Stimulated activated CD4-positive, alpha-beta T cell treated with anti-CD3 and anti-CD28 coated beads, Interleukin-1b, Interleukin-23, amount 100 ng/mL, for 4 hours (primary cell): Measurements from ENCODE around the gene SHPK.

Experiments used
- DNase-seq, 2 donors: peaks; one replicate each; pipeline ENCODE4 v3.0.0-alpha.2; 2020; ENCODE audit warnings: low read depth in 2 of 2

SHPK gene

DNA sequence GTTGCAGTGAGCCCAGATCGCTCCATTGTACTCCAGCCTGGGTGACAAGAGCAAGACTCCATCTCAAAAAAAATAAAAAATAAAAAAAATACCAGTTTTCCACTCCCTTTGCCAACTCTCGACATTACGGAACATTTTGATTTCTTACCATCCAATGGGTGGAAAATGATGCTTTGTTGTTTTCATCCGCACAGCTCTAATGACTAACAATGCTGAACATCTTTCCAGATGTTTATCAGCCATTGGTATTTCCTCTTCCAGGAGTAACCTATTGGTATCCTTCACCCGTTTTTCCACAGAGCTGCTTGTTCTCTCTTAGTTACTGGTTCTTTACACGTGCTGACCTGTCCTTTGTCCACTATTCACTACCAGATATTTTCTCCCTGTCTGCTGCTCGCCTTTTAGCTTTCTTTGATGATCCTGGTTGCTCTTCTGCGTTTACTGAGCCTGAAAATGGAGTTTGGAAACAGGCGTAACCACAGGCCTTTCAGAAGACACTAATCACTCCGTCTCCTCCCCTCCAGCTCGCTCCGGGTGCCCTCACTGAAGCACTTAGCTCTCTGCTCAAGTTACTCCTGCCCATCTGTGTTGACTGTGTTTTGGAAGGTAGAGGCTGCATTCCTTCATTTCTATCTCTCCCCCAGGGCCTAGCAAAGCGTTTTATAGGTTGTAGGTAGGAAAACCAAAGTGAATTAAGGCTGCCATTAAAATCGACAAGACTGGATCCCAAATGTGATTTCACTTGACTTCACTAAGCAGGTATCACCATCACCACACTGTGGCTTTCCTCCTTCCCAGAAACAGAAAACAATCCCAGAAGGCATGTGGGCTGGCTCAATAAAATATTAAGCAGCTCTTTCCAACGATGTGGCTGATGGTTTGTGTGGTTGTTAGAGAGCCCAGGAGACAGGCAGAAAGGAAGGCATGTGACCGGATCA lies 8.9 kb downstream of the SHPK start:
- DNase-seq: no peak

DNA sequence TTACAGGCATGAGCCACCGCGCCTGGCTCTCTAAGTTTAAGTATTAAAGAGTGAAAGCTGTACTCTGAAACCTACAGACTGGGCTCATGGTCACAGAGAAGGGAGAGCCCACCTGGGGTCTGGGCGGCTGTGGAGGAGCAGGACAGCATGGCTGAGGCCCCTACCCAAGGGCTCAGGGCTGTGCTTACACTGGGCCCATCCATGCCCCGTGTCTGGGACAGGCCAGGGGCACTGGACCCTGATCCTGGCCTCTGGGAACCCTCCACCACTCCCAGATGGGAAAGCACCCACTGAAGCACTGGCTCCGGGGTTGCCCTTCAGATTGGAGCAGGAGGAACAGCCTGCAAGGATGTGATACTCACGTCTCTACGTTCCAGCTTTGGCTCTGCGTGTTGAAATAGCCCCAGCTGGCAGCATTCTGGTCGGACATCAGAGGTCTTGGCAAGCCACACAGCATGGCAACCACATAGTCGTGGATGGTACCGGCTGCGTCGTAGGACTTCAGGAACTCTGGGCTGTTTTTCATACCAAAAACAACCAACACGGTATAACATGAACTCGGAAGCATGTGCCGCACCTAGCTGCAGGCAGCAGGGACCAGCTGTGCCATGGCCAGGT lies 13.0 kb downstream of the SHPK start:
- no peak for DNase-seq

DNA sequence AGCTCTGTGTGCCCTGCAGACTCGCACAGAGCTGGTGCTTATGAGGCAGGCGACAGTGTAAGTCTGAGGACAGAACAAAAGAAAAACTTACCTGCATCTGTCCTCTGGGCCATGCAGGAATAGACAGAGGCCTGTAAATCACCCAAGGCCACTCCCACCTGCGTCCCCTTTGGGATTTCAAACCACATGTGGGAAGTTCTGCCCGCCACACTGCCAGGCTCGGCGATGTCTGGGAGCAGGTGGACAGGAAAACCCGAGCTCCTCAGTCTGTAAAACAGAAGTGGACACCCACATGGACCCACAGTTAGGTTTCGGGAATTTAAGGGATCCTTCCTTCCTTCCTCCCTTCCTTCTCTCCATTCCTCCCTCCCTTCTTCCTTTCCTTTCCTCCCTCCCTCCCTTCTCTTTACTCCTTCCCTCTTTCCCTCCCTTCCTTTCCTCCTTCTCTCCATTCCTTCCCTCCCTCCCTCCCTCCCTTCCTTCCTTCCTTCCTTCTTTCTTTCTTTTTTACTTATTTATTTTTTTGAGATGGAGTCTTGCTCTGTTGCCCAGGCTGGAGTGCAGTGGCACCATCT lies 14.8 kb downstream of the SHPK start:
- no peak for DNase-seq

DNA sequence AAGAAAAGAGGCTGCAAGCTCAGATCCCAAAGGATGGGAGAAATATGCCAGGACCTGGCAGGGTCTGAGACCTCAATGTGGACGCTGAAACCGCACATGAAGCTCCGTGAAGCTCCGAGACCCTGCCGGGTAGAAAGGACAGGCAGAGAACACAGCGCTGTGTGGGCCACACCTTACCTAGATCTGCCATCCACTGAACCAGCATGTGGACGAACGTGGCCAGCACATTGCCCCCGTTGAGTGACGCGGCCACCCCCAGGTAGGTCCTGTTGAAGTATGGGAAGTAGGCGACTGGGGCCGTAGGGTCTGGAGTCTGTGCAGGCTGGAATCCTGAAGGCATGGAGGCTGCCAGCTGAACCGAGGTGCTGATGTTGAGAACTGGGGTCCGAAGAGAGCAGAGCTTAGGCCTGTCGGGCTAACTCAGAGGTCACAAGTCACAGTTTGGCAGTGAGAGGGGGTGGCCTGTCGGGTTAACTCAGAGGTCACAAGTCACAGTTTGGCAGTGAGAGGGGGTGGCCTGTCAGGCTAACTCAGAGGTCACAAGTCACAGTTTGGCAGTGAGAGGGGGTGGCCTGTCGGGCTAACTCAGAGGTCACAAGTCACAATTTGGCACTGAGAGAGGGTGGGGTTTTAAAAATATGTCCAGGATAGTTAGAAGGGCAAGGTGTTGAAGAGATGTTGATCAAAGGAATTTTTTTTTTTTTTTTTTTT lies 20.7 kb downstream of the SHPK start:
- DNase-seq: no peak

DNA sequence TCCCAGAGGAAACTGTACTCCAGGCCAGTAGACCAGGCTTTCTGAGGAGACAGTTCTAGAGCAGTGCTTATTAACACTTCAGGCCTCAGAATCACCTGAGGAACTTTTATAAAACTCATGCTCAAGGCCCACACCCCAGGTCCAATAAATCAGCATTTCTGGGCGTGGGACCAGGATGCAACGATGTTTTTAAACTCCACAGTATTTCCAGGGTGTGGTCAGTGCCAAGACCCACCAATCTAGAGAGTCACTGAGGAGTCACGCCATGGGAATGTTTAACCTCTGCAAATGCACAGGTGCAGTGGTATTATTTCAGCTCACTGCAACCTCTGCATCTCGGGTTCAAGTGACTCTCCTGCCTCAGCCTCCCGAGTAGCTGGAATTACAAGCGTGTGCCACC lies 22.9 kb downstream of the SHPK start:
- no peak for DNase-seq

DNA sequence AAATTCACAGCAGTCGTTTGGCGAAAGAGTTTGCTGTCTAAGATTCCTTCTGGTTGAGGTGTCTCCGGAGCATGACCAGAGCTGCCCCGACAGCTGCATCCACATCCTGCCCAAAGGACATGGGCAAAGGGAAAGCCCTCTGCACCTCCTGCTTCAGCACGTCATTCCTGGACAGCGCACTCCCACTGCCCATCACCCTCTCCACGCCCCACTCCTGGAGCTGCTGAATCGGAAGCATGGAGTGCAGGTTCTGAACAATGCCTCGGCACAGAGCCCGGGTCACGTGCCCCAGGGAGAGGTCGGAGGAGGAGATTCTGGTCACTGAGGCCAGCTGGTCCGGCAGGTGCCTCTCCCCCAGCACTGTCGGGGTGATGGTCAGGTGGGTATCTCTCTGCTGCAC lies 25.5 kb downstream of the SHPK start:
- no peak for DNase-seq

DNA sequence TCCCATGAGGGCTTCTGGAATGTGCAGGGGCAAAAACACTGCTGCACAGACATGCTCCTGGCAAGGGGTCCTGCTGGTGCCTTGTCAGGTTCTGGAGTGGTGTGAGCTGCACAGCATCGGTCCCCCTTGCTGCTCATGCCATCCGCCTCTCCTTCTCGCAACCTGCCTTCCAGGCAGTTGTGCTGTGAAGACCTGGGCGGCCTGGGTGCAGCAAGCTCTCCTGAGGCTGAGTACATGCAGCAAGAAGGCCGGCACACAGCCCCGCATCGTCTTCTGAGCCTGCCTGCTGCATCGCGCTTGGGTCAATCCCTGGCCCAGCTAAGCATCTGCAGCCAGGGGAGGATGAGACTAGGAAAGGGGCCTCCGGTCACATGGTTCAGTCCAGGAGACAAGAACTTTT lies 26.4 kb downstream of the SHPK start:
- no peak for DNase-seq

DNA sequence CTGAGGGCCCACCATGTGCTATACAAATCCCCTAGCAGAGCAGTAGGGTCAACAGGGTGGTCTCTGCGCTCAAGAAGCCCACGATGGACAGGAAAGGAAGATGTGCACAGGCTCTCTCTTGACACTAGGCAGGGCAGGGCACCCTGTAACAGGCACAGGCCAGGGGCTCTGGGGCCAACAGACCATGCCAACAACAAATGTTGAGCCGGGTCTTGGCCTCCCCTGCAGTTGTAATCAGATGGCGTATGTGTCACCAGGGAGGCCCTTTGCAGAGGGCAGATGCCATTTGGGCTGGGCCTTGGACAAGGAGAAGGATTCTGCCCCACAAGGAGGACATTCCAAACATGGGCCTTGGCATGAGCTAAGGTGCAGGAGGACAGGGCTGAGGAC lies 32.2 kb downstream of the SHPK start:
- DNase-seq: no peak

DNA sequence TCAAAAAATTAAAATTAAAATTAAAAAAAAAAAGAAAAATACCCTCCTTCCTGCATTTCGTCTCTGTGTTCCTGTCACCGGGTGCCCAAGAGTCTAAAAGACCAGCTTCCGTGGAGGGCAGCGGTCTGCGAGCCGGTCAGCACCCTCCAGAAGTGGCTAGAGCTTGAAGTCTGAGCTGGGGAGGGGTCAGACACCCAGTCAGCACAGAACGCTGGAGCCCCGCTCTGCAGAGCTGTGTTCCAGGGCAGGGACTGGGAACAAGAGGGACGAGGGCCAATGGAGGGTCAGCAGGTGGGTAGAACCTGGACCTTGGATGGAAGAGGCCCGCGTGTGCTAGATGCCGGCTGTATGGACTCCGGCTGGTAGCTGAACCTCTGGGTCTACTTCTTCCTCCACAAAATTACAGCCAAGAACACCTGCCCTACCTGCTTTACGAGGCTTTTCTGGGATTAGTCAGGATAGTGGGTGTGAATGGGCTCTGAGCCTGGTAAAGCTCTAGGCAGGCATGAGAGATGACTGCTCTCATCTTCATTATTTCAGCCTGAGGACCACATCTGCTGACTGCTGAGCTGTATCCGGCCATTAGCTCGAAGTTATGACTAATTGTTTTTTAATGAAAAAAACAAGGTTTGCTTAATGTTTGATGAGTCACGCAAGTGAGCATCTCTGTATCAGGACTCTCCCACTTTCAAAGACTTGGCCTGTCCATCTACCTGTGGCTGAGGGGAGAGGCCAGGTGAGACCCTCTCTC lies 32.8 kb downstream of the SHPK start:
- no peak for DNase-seq

DNA sequence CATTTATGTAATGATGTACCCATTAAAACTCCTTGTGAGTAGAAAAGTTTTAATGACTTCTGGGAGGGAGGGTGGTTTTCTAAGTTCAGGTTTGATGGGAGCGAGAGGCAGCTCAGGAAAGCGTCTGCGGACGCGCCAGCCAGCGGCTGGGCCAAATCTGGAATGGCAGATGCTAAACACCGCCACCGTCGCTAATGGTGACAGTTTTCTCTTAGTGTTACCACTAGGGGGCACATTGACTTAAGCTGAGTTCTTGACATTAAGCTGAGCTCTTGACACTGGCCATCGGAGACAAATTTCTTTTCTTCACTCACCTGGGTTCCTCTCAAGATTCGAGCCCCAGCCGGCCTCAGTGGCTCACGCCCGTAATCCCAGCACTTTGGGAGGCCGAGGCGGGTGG lies 33.6 kb downstream of the SHPK start:
- peak in 1 of 2 donors; percentile 5 for DNase-seq

DNA sequence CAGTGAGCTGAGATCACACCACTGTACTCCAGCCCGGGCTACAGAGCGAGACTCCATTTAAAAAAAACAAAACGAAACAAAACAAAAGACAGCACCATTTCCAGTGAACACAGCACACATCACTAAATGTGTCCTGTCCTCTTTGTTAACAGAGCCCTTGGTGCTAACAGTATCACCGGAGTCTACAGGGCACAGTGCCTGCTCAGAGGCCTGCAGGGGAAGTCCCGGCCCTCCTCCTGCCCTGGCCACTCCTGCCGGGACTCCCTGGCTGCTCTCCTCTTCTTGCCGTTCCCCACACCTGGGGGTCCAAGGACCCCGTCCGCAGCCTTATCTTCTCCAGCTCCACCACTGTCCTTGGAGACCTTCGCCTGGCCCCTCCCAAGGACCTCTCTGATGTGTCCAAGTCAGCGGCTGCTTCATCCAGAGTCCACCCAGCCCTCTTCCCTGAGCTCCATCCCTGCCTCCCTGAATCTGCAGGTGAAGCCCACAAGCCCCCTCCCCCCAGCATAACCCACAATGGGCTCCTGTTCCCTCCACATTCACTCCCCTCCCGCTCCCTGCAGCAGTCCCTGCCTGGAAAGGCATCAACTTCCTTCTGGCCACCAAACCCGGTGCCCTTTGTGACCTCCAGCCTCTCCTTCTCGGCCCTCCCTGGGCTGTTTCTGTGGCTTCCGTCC lies 35.4 kb downstream of the SHPK start:
- no peak for DNase-seq

DNA sequence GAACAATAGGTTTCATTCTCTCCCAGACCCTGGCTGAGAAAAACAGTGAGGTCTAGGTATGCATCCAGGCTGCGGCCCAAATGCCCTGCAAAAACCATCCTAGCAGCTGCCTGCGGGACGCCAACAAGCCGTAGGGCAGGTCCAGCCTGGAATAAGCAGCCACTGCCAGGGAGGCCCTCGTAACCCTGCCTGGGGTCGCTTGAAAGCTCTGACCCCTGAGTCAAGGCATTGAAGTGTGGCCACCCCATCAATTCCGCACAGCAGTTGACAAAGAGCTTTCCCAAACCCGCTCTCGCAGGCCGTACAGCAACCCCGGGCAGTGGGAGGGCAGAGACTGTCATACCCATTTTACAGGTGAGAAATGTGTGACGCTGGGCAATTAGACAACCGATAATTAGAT lies 38.0 kb downstream of the SHPK start:
- no peak for DNase-seq

DNA sequence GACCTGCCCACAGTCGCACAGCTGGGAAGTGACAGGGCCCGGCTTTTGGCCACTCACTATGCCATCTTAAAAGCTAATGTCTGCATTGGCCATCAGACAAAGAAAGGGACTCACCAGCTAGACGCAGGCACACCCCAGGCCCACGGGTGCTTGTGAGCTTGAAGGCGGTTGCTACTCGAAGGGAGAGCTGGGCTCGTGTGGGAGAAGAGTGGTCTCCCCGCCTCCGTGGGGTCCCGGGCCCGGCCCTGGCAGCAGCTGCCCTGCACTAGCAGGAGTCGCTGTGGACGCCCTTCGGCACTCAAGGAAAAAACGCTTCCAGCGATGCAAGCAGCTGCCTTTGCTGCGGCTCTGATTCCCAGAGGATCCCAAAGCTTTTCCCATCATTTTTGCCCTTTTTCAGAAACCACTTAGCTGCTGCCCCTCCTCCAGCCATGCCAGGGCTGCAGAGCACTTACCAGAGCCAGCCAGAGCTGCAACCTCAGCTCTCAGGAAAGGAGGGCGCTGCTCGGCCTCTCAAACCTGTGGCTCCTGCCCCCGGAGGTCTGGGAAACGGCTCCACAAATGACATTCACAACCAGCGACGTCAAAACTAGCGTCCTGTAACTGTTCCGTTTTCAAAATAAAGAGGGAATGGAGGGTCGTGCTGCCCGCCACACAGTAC lies 39.1 kb downstream of the SHPK start:
- no peak for DNase-seq

DNA sequence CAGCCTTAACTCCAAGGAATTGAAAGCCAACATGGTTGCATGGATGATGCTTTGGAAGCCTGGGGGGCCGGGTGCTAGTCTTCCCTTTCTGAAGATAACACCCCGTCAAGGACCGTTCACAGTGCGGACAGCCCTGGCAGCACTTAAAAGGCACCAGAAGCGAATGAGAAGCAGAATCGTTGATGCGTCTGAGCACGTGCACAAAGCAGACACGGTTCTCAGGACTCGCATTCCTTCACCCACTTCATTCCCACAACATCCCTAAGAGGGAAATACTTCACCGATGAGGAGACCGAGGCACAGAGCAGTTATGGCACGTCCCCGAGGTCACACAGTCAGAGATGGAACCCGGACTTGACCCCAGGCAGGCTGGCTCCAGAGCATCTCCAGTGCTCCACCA lies 41.1 kb downstream of the SHPK start:
- DNase-seq: no peak

DNA sequence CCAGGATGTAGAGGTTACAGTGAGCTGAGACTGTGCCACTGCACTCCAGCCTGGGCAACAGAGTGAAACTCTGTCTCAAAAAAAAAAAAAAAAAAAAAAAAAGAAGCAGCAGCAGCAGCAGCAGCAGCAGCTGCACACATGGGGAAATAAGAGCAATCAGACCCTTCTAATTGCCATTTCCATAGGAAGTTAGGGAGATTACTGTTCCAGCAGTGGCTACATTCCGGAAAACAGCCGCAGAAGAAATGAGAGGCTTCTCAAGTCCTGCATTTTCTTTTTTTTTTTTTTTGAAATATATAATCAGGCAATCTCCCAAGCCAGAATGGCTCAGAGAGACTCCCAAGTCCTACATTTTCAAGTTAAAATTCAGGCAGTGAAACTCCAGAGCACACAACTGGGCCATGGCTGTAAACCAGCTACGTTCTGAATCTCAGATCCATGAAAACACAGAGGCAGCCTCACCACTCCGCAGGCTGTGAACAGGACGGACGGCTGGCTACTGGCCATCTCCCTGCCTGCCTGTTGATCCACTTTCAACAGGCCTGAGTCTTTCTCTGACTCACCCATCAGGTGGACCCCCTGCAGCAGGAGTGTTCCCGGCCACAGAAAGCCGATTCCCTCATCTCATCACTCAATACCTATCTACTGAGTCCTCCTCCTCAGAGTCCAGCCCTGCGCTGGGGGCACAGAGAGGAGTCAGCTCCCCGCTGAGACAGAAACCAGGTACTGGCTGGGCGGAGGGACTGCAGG lies 41.8 kb downstream of the SHPK start:
- no peak for DNase-seq

DNA sequence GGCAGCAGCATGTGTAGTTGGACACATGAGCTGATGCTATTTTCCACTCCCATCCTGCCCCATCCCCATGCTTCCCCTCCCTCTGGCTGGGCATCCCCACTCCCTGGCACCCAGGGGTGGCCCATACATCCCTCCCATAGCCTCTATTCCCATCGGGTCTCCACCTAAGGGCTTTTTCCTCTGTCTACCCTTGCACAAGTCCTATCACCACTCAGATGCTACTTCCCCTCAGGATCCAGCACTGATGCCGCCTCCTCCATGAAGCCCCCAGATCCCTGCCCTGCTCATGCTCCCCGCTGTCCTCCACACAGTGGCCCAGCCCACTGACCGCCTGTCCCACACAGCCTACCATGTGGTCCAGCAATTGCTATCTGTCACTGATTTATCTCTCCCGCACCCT lies 42.7 kb downstream of the SHPK start:
- no peak for DNase-seq

DNA sequence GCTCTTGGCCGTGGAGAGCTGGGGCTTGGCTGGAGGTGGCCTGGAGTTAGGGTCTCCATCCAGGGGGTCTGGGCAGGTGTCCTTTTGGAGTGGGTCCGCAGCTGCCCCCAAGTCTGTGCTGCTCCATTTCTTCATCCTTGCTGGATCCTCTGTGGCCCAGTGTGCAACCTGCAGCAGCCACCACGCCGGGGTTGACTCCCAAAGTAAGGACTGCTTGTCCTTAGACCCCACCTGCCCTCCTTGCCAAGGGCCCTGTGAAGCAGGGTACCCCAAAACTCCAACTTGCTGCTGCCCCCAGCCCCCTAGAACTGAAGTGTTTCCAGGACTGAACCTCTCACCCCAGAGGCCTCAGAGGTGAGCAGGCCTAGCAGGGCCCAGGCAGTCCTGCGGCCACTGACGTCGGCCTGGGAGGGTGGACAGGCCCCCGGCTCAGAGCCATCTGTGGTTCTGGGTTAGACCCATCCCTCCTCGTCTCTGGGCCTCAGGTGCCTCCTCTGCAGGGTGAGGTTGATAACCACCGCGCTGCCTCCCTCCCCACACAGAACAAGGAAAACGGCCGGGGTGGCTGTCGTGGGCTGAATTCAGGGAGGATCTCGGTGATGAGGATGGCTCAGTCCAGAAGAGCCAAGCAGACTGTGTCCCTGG lies 43.7 kb downstream of the SHPK start:
- no peak for DNase-seq

DNA sequence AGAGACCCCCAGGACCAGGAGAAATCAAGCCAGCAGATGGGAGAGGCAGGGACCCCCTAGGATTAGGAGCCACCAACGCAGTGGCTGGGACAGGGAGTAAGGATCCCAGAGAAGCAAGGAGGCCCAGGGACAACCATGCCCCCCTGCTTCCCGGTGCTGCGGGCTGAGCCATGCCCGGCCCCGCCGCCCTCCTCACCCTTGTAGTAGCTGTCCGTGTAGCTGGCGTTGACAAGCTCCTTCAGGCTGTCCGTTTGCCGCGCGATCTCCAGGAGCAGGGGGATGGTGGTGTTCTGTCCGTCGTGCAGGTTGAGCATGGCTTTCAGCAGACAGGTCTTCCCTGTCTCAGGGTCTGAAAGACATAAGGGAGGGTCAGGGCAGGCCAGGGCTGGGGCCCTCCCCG lies 45.3 kb downstream of the SHPK start:
- DNase-seq: no peak

DNA sequence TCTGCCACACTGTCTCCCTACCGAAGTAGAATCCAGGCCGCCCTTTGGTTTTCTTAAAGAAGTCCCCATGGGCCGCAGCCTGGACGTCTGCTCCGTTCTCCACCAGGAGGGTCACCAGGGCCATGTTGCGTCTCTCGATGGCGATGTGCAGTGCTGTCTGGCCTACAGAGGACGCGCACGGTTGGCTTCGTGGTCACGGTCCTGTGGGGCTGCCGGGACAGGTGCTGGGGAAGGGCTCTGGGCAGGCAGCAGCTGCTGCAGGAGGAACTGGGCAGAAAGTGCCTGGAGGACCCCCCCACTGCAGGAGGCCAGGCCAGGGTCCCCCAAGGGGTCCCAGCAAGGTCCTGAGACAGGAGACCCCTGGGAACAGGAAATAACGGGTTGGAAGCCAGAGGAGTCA lies 45.8 kb downstream of the SHPK start:
- no peak for DNase-seq
